ENCODE measurements around the gene SZT2. TPM values are rescaled to one million over a fixed set of nuclear protein-coding genes. Genes with fewer than 3 reads are reported as not detected.
A peak's percentile ranks its signal among the peaks of the same experiment; 100 is the strongest.
"Not testable (repeated sequence)": the region's sequence is repeated elsewhere in the genome, so short reads cannot be mapped to it uniquely, and the experiment has no call there.

Gene SZT2
- total RNA-seq, 2 donors from 2014 or later = 52.1 to 52.2 TPM

- Mint-ChIP-seq H3K27ac (no peak overlapping the region), H3K9me3 (no peaks in the 10 kb centered on the region), H3K36me3 (peaks cover 12 to 20% of the 10 kb centered on the region in 2 donors)
- no peak for ATAC-seq
- DNase-seq (ENCODE audit: low spot score in 2 of 2) = no peak
Measured at GRCh38 chr1:43404353-43404752, 14.7 kb downstream of the SZT2 start.

GRCh38 chr1:43405219-43405875 lies 15.6 kb downstream of the SZT2 start:
- ATAC-seq = no peak

GRCh38 chr1:43405876-43406234 lies 16.2 kb downstream of the SZT2 start:
- ATAC-seq = no peak
- DNase-seq (ENCODE audit: low spot score in 2 of 2) = no peak
- Mint-ChIP-seq H3K27ac (no peak overlapping the region), H3K9me3 (no peaks in the 10 kb centered on the region), H3K36me3 (peaks cover 12 to 20% of the 10 kb centered on the region in 2 donors)

More at GRCh38 chr1:43405219-43405875, 15.6 kb downstream of the SZT2 start:
- peaks cover 12 to 20% of the 10 kb centered on the region in 2 donors for H3K36me3 Mint-ChIP-seq
- no peaks in the 10 kb centered on the region for H3K9me3 Mint-ChIP-seq
- DNase-seq (ENCODE audit: low spot score in 2 of 2) = no peak
- no peak overlapping the region for H3K27ac Mint-ChIP-seq

GRCh38 chr1:43410571-43410970 lies 20.9 kb downstream of the SZT2 start:
- ATAC-seq (no peak), DNase-seq (ENCODE audit: low spot score in 2 of 2) (no peak)
- Mint-ChIP-seq H3K27ac (no peak overlapping the region), H3K36me3 (peaks cover 0 to 17% of the 10 kb centered on the region in 2 donors), H3K9me3 (no peaks in the 10 kb centered on the region)

GRCh38 chr1:43413426-43413825 lies 23.7 kb downstream of the SZT2 start:
- not testable (repeated sequence) for ATAC-seq; DNase-seq (ENCODE audit: low spot score in 2 of 2); H3K9me3 Mint-ChIP-seq; H3K36me3 Mint-ChIP-seq
- H3K27ac Mint-ChIP-seq = peak overlapping the region in 1 of 2 donors; percentile 16

- no peaks in the 10 kb centered on the region for H3K9me3 Mint-ChIP-seq
- DNase-seq (ENCODE audit: low spot score in 2 of 2) (peak in 1 of 2 donors; percentile 66), ATAC-seq (peak; percentile 90 to 94)
- peaks cover 0 to 4% of the 10 kb centered on the region in 2 donors for H3K36me3 Mint-ChIP-seq
- H3K27ac Mint-ChIP-seq = peak overlapping the region; percentile 14 to 37
Measured at GRCh38 chr1:43414634-43415223, 25.0 kb downstream of the SZT2 start.

GRCh38 chr1:43415901-43416300 lies 26.2 kb downstream of the SZT2 start:
- no peak for DNase-seq (ENCODE audit: low spot score in 2 of 2)
- Mint-ChIP-seq H3K27ac (no peak overlapping the region), H3K36me3 (peaks cover 0 to 4% of the 10 kb centered on the region in 2 donors), H3K9me3 (no peaks in the 10 kb centered on the region)
- ATAC-seq = no peak

GRCh38 chr1:43418858-43419257 lies 29.2 kb downstream of the SZT2 start:
- no peak overlapping the region for H3K27ac Mint-ChIP-seq
- ATAC-seq = no peak
- H3K36me3 Mint-ChIP-seq = no peaks in the 10 kb centered on the region
- DNase-seq (ENCODE audit: low spot score in 2 of 2) = no peak
- H3K9me3 Mint-ChIP-seq = no peaks in the 10 kb centered on the region

- peak in 1 of 2 donors; percentile 21 for DNase-seq (ENCODE audit: low spot score in 2 of 2)
- H3K9me3 Mint-ChIP-seq = no peaks in the 10 kb centered on the region
- no peak for ATAC-seq
Measured at GRCh38 chr1:43419627-43420425, 30.1 kb downstream of the SZT2 start.

GRCh38 chr1:43420874-43421273 lies 31.2 kb downstream of the SZT2 start:
- no peak for ATAC-seq
- no peak overlapping the region for H3K27ac Mint-ChIP-seq
- H3K36me3 Mint-ChIP-seq = no peaks in the 10 kb centered on the region
- DNase-seq (ENCODE audit: low spot score in 2 of 2) = no peak
- H3K9me3 Mint-ChIP-seq = no peaks in the 10 kb centered on the region

More at GRCh38 chr1:43419627-43420425, 30.1 kb downstream of the SZT2 start:
- Mint-ChIP-seq H3K36me3 (no peaks in the 10 kb centered on the region), H3K27ac (no peak overlapping the region)

GRCh38 chr1:43421396-43421795 lies 31.7 kb downstream of the SZT2 start:
- no peaks in the 10 kb centered on the region for H3K36me3 Mint-ChIP-seq
- DNase-seq (ENCODE audit: low spot score in 2 of 2) = no peak
- no peak for ATAC-seq
- H3K27ac Mint-ChIP-seq = no peak overlapping the region
- no peaks in the 10 kb centered on the region for H3K9me3 Mint-ChIP-seq

- Mint-ChIP-seq H3K27ac (no peak overlapping the region), H3K36me3 (no peaks in the 10 kb centered on the region), H3K9me3 (no peaks in the 10 kb centered on the region)
- ATAC-seq (no peak), DNase-seq (ENCODE audit: low spot score in 2 of 2) (no peak)
Measured at GRCh38 chr1:43421976-43422750, 32.5 kb downstream of the SZT2 start.

- ATAC-seq (peak; percentile 19 to 43), DNase-seq (ENCODE audit: low spot score in 2 of 2) (no peak)
- Mint-ChIP-seq H3K27ac (peak overlapping the region in 1 of 2 donors; percentile 6), H3K9me3 (no peaks in the 10 kb centered on the region), H3K36me3 (no peaks in the 10 kb centered on the region)
Measured at GRCh38 chr1:43422995-43423671, 33.4 kb downstream of the SZT2 start.

GRCh38 chr1:43423672-43424550 lies 34.2 kb downstream of the SZT2 start:
- DNase-seq (ENCODE audit: low spot score in 2 of 2) = no peak

GRCh38 chr1:43425045-43425444 lies 35.3 kb downstream of the SZT2 start:
- no peaks in the 10 kb centered on the region for H3K9me3 Mint-ChIP-seq
- H3K36me3 Mint-ChIP-seq = no peaks in the 10 kb centered on the region

More at GRCh38 chr1:43423672-43424550, 34.2 kb downstream of the SZT2 start:
- Mint-ChIP-seq H3K27ac (peak overlapping the region in 1 of 2 donors; percentile 6), H3K36me3 (no peaks in the 10 kb centered on the region), H3K9me3 (no peaks in the 10 kb centered on the region)
- ATAC-seq = peak; percentile 76 to 79

More at GRCh38 chr1:43425045-43425444, 35.3 kb downstream of the SZT2 start:
- DNase-seq (ENCODE audit: low spot score in 2 of 2) (no peak), ATAC-seq (no peak)
- no peak overlapping the region for H3K27ac Mint-ChIP-seq
